ENCODE data around the gene RITA1.

Gene RITA1

GRCh38 chr12:113142173-113142885 is 43.2 kb upstream of the RITA1 start:
- DNase-seq (ENCODE audit: low read depth, low spot score) = no peak
- Histone ChIP-seq H3K4me1 (ENCODE audit: insufficient read depth, insufficient read length) (peaks cover 3% of the 10 kb centered on the region), H3K36me3 (ENCODE audit: insufficient read depth, insufficient read length, low read length) (no peaks in the 10 kb centered on the region), H3K27me3 (ENCODE audit: insufficient read depth, insufficient read length) (no peaks in the 10 kb centered on the region), H3K9ac (ENCODE audit: insufficient read length, low read depth) (no peak overlapping the region), H3K4me3 (ENCODE audit: insufficient read length, low read depth) (no peak overlapping the region), H3K9me3 (ENCODE audit: insufficient read depth, low read length) (no peaks in the 10 kb centered on the region)
- TF ChIP-seq SUZ12 (IDR thresholded peaks at IDR 0.05; ENCODE audit: extremely low read depth, insufficient read depth, insufficient read length) (no peak), ZNF274 (IDR thresholded peaks at IDR 0.05; ENCODE audit: low read depth, low read length) (no peak), YY1 (IDR thresholded peaks at IDR 0.05; ENCODE audit: insufficient read depth, insufficient read length) (no peak)

GRCh38 chr12:113142886-113143332 is 42.6 kb upstream of the RITA1 start:
- H3K4me3 ChIP-seq (ENCODE audit: insufficient read length, low read depth) = no peak overlapping the region
- no peaks in the 10 kb centered on the region for H3K9me3 ChIP-seq (ENCODE audit: insufficient read depth, low read length)
- H3K9ac ChIP-seq (ENCODE audit: insufficient read length, low read depth) = no peak overlapping the region
- no peak for TF ChIP-seq YY1 (IDR thresholded peaks at IDR 0.05; ENCODE audit: insufficient read depth, insufficient read length)
- TF ChIP-seq SUZ12 (IDR thresholded peaks at IDR 0.05; ENCODE audit: extremely low read depth, insufficient read depth, insufficient read length) = no peak
- no peak for TF ChIP-seq ZNF274 (IDR thresholded peaks at IDR 0.05; ENCODE audit: low read depth, low read length)
- no peaks in the 10 kb centered on the region for H3K36me3 ChIP-seq (ENCODE audit: insufficient read depth, insufficient read length, low read length)
- no peaks in the 10 kb centered on the region for H3K27me3 ChIP-seq (ENCODE audit: insufficient read depth, insufficient read length)
- peaks cover 3% of the 10 kb centered on the region for H3K4me1 ChIP-seq (ENCODE audit: insufficient read depth, insufficient read length)
- DNase-seq (ENCODE audit: low read depth, low spot score) = no peak

GRCh38 chr12:113143959-113144358 is 41.6 kb upstream of the RITA1 start:
- Histone ChIP-seq H3K9me3 (ENCODE audit: insufficient read depth, low read length) (no peaks in the 10 kb centered on the region), H3K9ac (ENCODE audit: insufficient read length, low read depth) (no peak overlapping the region), H3K4me1 (ENCODE audit: insufficient read depth, insufficient read length) (peaks cover 3% of the 10 kb centered on the region), H3K4me3 (ENCODE audit: insufficient read length, low read depth) (no peak overlapping the region), H3K27me3 (ENCODE audit: insufficient read depth, insufficient read length) (no peaks in the 10 kb centered on the region), H3K36me3 (ENCODE audit: insufficient read depth, insufficient read length, low read length) (no peaks in the 10 kb centered on the region)
- TF ChIP-seq YY1 (IDR thresholded peaks at IDR 0.05; ENCODE audit: insufficient read depth, insufficient read length) = no peak
- no peak for TF ChIP-seq ZNF274 (IDR thresholded peaks at IDR 0.05; ENCODE audit: low read depth, low read length)
- TF ChIP-seq SUZ12 (IDR thresholded peaks at IDR 0.05; ENCODE audit: extremely low read depth, insufficient read depth, insufficient read length) = no peak
- no peak for DNase-seq (ENCODE audit: low read depth, low spot score)

GRCh38 chr12:113144806-113145205 is 40.7 kb upstream of the RITA1 start:
- no peak for DNase-seq (ENCODE audit: low read depth, low spot score)
- peaks cover 9% of the 10 kb centered on the region for H3K4me1 ChIP-seq (ENCODE audit: insufficient read depth, insufficient read length)
- no peaks in the 10 kb centered on the region for H3K27me3 ChIP-seq (ENCODE audit: insufficient read depth, insufficient read length)
- no peak overlapping the region for H3K4me3 ChIP-seq (ENCODE audit: insufficient read length, low read depth)
- H3K9me3 ChIP-seq (ENCODE audit: insufficient read depth, low read length) = no peaks in the 10 kb centered on the region
- TF ChIP-seq YY1 (IDR thresholded peaks at IDR 0.05; ENCODE audit: insufficient read depth, insufficient read length) (no peak), SUZ12 (IDR thresholded peaks at IDR 0.05; ENCODE audit: extremely low read depth, insufficient read depth, insufficient read length) (no peak), ZNF274 (IDR thresholded peaks at IDR 0.05; ENCODE audit: low read depth, low read length) (no peak)
- H3K9ac ChIP-seq (ENCODE audit: insufficient read length, low read depth) = no peak overlapping the region
- H3K36me3 ChIP-seq (ENCODE audit: insufficient read depth, insufficient read length, low read length) = no peaks in the 10 kb centered on the region

GRCh38 chr12:113145720-113146551 is 39.6 kb upstream of the RITA1 start:
- H3K9me3 ChIP-seq (ENCODE audit: insufficient read depth, low read length) = no peaks in the 10 kb centered on the region
- no peaks in the 10 kb centered on the region for H3K36me3 ChIP-seq (ENCODE audit: insufficient read depth, insufficient read length, low read length)
- peaks cover 15% of the 10 kb centered on the region for H3K4me1 ChIP-seq (ENCODE audit: insufficient read depth, insufficient read length)
- no peak overlapping the region for H3K4me3 ChIP-seq (ENCODE audit: insufficient read length, low read depth)
- no peak for DNase-seq (ENCODE audit: low read depth, low spot score)
- no peak for TF ChIP-seq ZNF274 (IDR thresholded peaks at IDR 0.05; ENCODE audit: low read depth, low read length)
- TF ChIP-seq YY1 (IDR thresholded peaks at IDR 0.05; ENCODE audit: insufficient read depth, insufficient read length) = no peak
- TF ChIP-seq SUZ12 (IDR thresholded peaks at IDR 0.05; ENCODE audit: extremely low read depth, insufficient read depth, insufficient read length) = no peak
- H3K27me3 ChIP-seq (ENCODE audit: insufficient read depth, insufficient read length) = peaks cover 9% of the 10 kb centered on the region
- H3K9ac ChIP-seq (ENCODE audit: insufficient read length, low read depth) = no peak overlapping the region

- H3K36me3 ChIP-seq (ENCODE audit: insufficient read depth, insufficient read length, low read length) = no peaks in the 10 kb centered on the region
- H3K4me3 ChIP-seq (ENCODE audit: insufficient read length, low read depth) = no peak overlapping the region
- H3K9ac ChIP-seq (ENCODE audit: insufficient read length, low read depth) = no peak overlapping the region
- no peaks in the 10 kb centered on the region for H3K9me3 ChIP-seq (ENCODE audit: insufficient read depth, low read length)
- peaks cover 15% of the 10 kb centered on the region for H3K4me1 ChIP-seq (ENCODE audit: insufficient read depth, insufficient read length)
- no peak for DNase-seq (ENCODE audit: low read depth, low spot score)
- TF ChIP-seq ZNF274 (IDR thresholded peaks at IDR 0.05; ENCODE audit: low read depth, low read length) = no peak
- TF ChIP-seq SUZ12 (IDR thresholded peaks at IDR 0.05; ENCODE audit: extremely low read depth, insufficient read depth, insufficient read length) = no peak
- no peak for TF ChIP-seq YY1 (IDR thresholded peaks at IDR 0.05; ENCODE audit: insufficient read depth, insufficient read length)
- H3K27me3 ChIP-seq (ENCODE audit: insufficient read depth, insufficient read length) = peaks cover 19% of the 10 kb centered on the region
These were observed 38.5 kb upstream of the RITA1 start for GRCh38 chr12:113146999-113147398.

Data from NT2/D1 (cell line).